GM12891 (cell line): Measurements from ENCODE around the gene EIF2S2.
"Not testable (repeated sequence)": the region's sequence is repeated elsewhere in the genome, so short reads cannot be mapped to it uniquely, and the experiment has no call there.

Experiments used
- POLR2A ChIP-seq: IDR thresholded peaks from 2 replicates; pipeline ENCODE4 v1.6.1; 2011; ENCODE audit warnings: low read depth, low read length, control low read depth
- POLR2AphosphoS5 ChIP-seq: IDR thresholded peaks from 2 replicates; pipeline ENCODE4 v1.6.1; 2011; ENCODE audit warnings: low read depth, low read length, control low read depth

DNA sequence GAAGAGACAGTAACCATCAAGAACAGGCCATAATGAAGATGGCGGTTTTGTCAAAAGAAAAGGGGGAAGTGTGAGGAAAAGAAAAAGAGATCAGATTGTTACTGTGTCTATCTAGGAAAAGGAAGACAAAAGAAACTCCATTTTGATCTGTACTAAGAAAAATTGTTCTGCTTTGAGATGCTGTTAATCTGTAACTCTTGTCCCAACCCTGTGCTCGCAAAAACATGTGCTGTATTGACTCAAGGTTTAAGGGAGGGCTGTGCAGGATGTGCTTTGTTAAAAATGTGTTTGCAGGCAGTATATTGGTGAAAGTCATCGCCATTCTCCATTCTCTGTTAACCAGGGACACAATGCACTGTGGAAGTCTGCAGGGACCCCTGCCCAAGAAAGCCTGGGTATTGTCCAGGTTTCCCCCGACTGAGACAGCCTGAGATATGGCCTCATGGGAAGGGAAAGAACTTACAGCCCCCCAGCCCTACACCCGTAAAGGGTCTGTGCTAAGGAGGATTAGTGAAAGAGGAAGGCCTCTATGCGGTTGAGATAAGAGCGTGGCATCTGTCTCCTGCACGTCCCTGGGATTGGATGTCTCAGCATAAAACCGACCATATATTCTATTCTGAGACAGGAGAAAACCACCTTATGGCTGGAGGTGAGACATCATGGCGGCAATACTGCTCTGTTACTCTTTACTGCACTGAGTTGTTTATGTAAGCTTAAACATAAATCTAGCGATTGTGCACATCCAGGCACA lies 23.7 kb upstream of the EIF2S2 start:
- not testable (repeated sequence) for TF ChIP-seq POLR2A, POLR2AphosphoS5
